Measurements from ENCODE around the gene DDX1.

- TF ChIP-seq ESRRA (IDR thresholded peaks at IDR 0.05; ENCODE audit: borderline replicate concordance, low read depth) (no peak), GMEB1 (CRISPR knock-in tag; IDR thresholded peaks at IDR 0.05) (no peak), MAX (CRISPR knock-in tag; IDR thresholded peaks at IDR 0.05) (no peak), ELK3 (CRISPR knock-in tag; IDR thresholded peaks at IDR 0.05) (no peak), SMARCE1 (IDR thresholded peaks at IDR 0.05) (no peak), SAP30 (IDR thresholded peaks at IDR 0.05; ENCODE audit: borderline replicate concordance, insufficient read depth, low read depth, low read length, poor library complexity, severe bottlenecking) (no peak), ZNF707 (CRISPR knock-in tag; conservative IDR thresholded peaks at IDR 0.05) (no peak), TAF15 (IDR thresholded peaks at IDR 0.05; ENCODE audit: low read depth, low read length) (no peak), GABPA (tag; conservative IDR thresholded peaks at IDR 0.05; ENCODE audit: low read depth) (no peak), HNRNPLL (IDR thresholded peaks at IDR 0.05; ENCODE audit: low read depth, low read length, poor library complexity, severe bottlenecking) (no peak), MTA2 (IDR thresholded peaks at IDR 0.05; ENCODE audit: low read depth) (no peak), ELF4 (CRISPR knock-in tag; IDR thresholded peaks at IDR 0.05) (no peak), YY1 (IDR thresholded peaks at IDR 0.05; ENCODE audit: borderline replicate concordance in 1 of 3, control insufficient read depth in 1 of 3, extremely low read depth in 1 of 3, insufficient read depth in 3 of 3, insufficient read length in 1 of 3, insufficient replicate concordance in 2 of 3, low read depth in 1 of 3, low read length in 2 of 3) (no peak), ZKSCAN3 (CRISPR knock-in tag; IDR thresholded peaks at IDR 0.05) (no peak)
Observed at GRCh38 chr2:15662579-15662978, 70.9 kb downstream of the DDX1 start.

Measured in K562 (cell line).